ENCODE data around the gene SPEM3. TPM values are rescaled to one million over a fixed set of nuclear protein-coding genes. Genes with fewer than 3 reads are reported as not detected.
"Not testable (repeated sequence)": the region's sequence is repeated elsewhere in the genome, so short reads cannot be mapped to it uniquely, and the experiment has no call there.

SPEM3 gene
- polyA plus RNA-seq, 4 donors: not detected

GRCh38 chr17:7480089-7480384 lies 51.4 kb downstream of the SPEM3 start:
- Histone ChIP-seq H3K9me3 (ENCODE audit: control insufficient read depth in 2 of 2, insufficient read depth in 1 of 2, low read depth in 1 of 2, low read length in 1 of 2) (no peaks in the 10 kb centered on the region), H3K36me3 (ENCODE audit: control insufficient read depth in 3 of 3, insufficient read depth in 2 of 3, low read depth in 1 of 3, low read length in 3 of 3) (peaks cover 0 to 26% (median 0%) of the 10 kb centered on the region in 3 donors), H3K27me3 (ENCODE audit: control insufficient read depth in 3 of 3, insufficient read depth in 3 of 3, low read length in 3 of 3) (no peaks in the 10 kb centered on the region), H3K4me3 (ENCODE audit: low read depth in 1 of 3, low read length in 3 of 3) (peak overlapping the region; percentile 49 to 97 (median 97)), H3K27ac (ENCODE audit: low read depth in 1 of 3, low read length in 2 of 3) (peak overlapping the region; percentile 42 to 97 (median 91)), H3K4me1 (ENCODE audit: control insufficient read depth in 3 of 3, insufficient read depth in 2 of 3, low read depth in 1 of 3, low read length in 2 of 3) (peaks cover 0 to 68% (median 4%) of the 10 kb centered on the region in 3 donors)
- no peak for FAIRE-seq
- WGBS, 3 donors: 3 to 9% (median 6%) methylated on average over 8 of the region's 8 CpGs
- no peak for DNase-seq

DNA sequence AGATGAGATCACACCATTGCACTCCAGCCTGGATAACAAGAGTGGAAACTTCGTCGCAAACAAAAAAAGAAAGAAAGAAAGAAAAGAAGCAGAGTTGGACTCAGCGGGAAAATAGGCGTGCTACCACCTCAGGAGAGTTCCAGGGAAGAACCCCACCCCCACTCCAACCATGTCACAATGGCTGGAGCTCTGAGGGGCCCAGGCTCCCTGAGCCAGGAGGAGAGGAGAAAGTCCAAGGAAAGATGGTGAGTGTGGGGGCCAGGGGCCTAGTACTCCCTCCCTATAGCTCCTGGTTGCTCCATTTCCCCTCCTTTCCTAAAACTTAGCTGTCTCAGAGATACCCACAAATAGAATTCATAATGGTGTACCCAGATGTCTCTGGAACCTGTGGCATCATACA lies 52.6 kb downstream of the SPEM3 start, which contains the start of gene SLC35G6:
Gene SLC35G6, plus strand, starts transcription at position 172 of the 400 bp plus-strand sequence. Its CDS starts 71 bp downstream, at position 243.
- not testable (repeated sequence) for H3K4me3 ChIP-seq (ENCODE audit: low read depth in 1 of 3, low read length in 3 of 3); FAIRE-seq
- WGBS, 3 donors: 91 to 98% (median 93%) methylated on average over 4 of the region's 4 CpGs

GRCh38 chr17:7481842-7482741 lies 53.4 kb downstream of the SPEM3 start:
- H3K27me3 ChIP-seq (ENCODE audit: control insufficient read depth in 3 of 3, insufficient read depth in 3 of 3, low read length in 3 of 3); FAIRE-seq; H3K9me3 ChIP-seq (ENCODE audit: control insufficient read depth in 2 of 2, insufficient read depth in 1 of 2, low read depth in 1 of 2, low read length in 1 of 2); H3K4me3 ChIP-seq (ENCODE audit: low read depth in 1 of 3, low read length in 3 of 3); DNase-seq: not testable (repeated sequence)
- 86 to 88% (median 87%) methylated on average over 30 to 31 of the region's 31 CpGs for WGBS, 3 donors
- peaks cover 0 to 59% (median 4%) of the 10 kb centered on the region in 3 donors for H3K4me1 ChIP-seq (ENCODE audit: control insufficient read depth in 3 of 3, insufficient read depth in 2 of 3, low read depth in 1 of 3, low read length in 2 of 3)
- peaks cover 0 to 15% (median 0%) of the 10 kb centered on the region in 3 donors for H3K36me3 ChIP-seq (ENCODE audit: control insufficient read depth in 3 of 3, insufficient read depth in 2 of 3, low read depth in 1 of 3, low read length in 3 of 3)
- peak overlapping the region in 2 of 3 donors; percentile 99 to 100 for H3K27ac ChIP-seq (ENCODE audit: low read depth in 1 of 3, low read length in 2 of 3)

More for the DNA sequence above, 52.6 kb downstream of the SPEM3 start, which contains the start of gene SLC35G6:
- H3K4me1 ChIP-seq (ENCODE audit: control insufficient read depth in 3 of 3, insufficient read depth in 2 of 3, low read depth in 1 of 3, low read length in 2 of 3): peaks cover 0 to 62% (median 4%) of the 10 kb centered on the region in 3 donors
- H3K27me3 ChIP-seq (ENCODE audit: control insufficient read depth in 3 of 3, insufficient read depth in 3 of 3, low read length in 3 of 3); H3K9me3 ChIP-seq (ENCODE audit: control insufficient read depth in 2 of 2, insufficient read depth in 1 of 2, low read depth in 1 of 2, low read length in 1 of 2): not testable (repeated sequence)
- H3K27ac ChIP-seq (ENCODE audit: low read depth in 1 of 3, low read length in 2 of 3): peak within 1 kb of the TSS in 2 of 3 donors; percentile 91 to 97
- peak in 1 of 2 donors; percentile 80 for DNase-seq
- H3K36me3 ChIP-seq (ENCODE audit: control insufficient read depth in 3 of 3, insufficient read depth in 2 of 3, low read depth in 1 of 3, low read length in 3 of 3): peaks cover 0 to 20% (median 0%) of the 10 kb centered on the region in 3 donors

Other genes with a start within 250 kb of the SPEM3 start
- 1 to 10 TPM; 1.9 to 2.9 (median 2.7) TPM for gene ASGR1, start 249.5 kb upstream of the SPEM3 start, polyA plus RNA-seq
- gene DLG4, start 209.0 kb upstream of the SPEM3 start, polyA plus RNA-seq: 1 to 10 TPM in 3 of 4 donors, under 1 TPM in 1; 0.67 to 9.2 (median 4.2) TPM
- 1,000 to 10,000 TPM in 2 of 4 donors, 100 to 1,000 TPM in 2; 424 to 2,630 (median 1,444) TPM for gene ACADVL, start 208.9 kb upstream of the SPEM3 start, polyA plus RNA-seq
- gene DVL2, start 194.3 kb upstream of the SPEM3 start, polyA plus RNA-seq: 10 to 100 TPM in 3 of 4 donors, 1 to 10 TPM in 1; 8.1 to 44.4 (median 16.0) TPM
- gene PHF23, start 189.4 kb upstream of the SPEM3 start, polyA plus RNA-seq: 10 to 100 TPM; 26.4 to 44.3 (median 36.0) TPM
- gene GABARAP, start 186.4 kb upstream of the SPEM3 start, polyA plus RNA-seq: 1,000 to 10,000 TPM in 1 of 4 donors, 100 to 1,000 TPM in 3; 541 to 1,100 (median 797) TPM
- gene CTDNEP1, start 177.1 kb upstream of the SPEM3 start, polyA plus RNA-seq: 100 to 1,000 TPM in 2 of 4 donors, 10 to 100 TPM in 2; 70.0 to 132 (median 89.3) TPM
- 10 to 100 TPM; 31.3 to 84.6 (median 45.4) TPM for gene ELP5, start 176.6 kb upstream of the SPEM3 start, polyA plus RNA-seq
- gene CLDN7, start 166.4 kb upstream of the SPEM3 start, polyA plus RNA-seq: 100 to 1,000 TPM; 309 to 561 (median 332) TPM
- gene SLC2A4, start 147.1 kb upstream of the SPEM3 start, polyA plus RNA-seq: 1 to 10 TPM in 2 of 4 donors, under 1 TPM in 2; 0.31 to 5.0 (median 1.2) TPM
- 10 to 100 TPM in 2 of 4 donors, 1 to 10 TPM in 2; 4.0 to 49.6 (median 11.1) TPM for gene YBX2, start 134.2 kb upstream of the SPEM3 start, polyA plus RNA-seq
- 100 to 1,000 TPM; 238 to 606 (median 340) TPM for gene EIF5A, start 121.2 kb upstream of the SPEM3 start, polyA plus RNA-seq
- gene GPS2, start 113.5 kb upstream of the SPEM3 start, polyA plus RNA-seq: 100 to 1,000 TPM in 2 of 4 donors, 10 to 100 TPM in 2; 48.3 to 152 (median 86.3) TPM
- 10 to 100 TPM; 14.3 to 36.9 (median 22.7) TPM for gene NEURL4, start 99.5 kb upstream of the SPEM3 start, polyA plus RNA-seq
- 10 to 100 TPM in 1 of 4 donors, 1 to 10 TPM in 3; 3.8 to 43.5 (median 8.5) TPM for gene ACAP1, start 92.3 kb upstream of the SPEM3 start, polyA plus RNA-seq
- 1 to 10 TPM; 6.0 to 8.6 (median 7.9) TPM for gene KCTD11, start 76.7 kb upstream of the SPEM3 start, polyA plus RNA-seq
- not detected for gene TMEM95, start 73.7 kb upstream of the SPEM3 start, polyA plus RNA-seq
- gene TNK1, start 47.8 kb upstream of the SPEM3 start, polyA plus RNA-seq: 10 to 100 TPM in 2 of 4 donors, 1 to 10 TPM in 2; 8.8 to 16.3 (median 10.7) TPM
- gene PLSCR3, start 34.3 kb upstream of the SPEM3 start, polyA plus RNA-seq: 10 to 100 TPM in 3 of 4 donors, 1 to 10 TPM in 1; 6.3 to 18.0 (median 13.6) TPM
- gene TMEM256, start 24.8 kb upstream of the SPEM3 start, polyA plus RNA-seq: 100 to 1,000 TPM; 193 to 771 (median 385) TPM
- gene NLGN2, start 21.0 kb upstream of the SPEM3 start, polyA plus RNA-seq: 1 to 10 TPM in 2 of 4 donors, under 1 TPM in 2; 0.22 to 6.1 (median 2.6) TPM
- not detected for gene SPEM1, start 8.5 kb upstream of the SPEM3 start, polyA plus RNA-seq
- not detected for gene SPEM2, start 3.2 kb upstream of the SPEM3 start, polyA plus RNA-seq
- gene TMEM102, start 6.6 kb downstream of the SPEM3 start, polyA plus RNA-seq: 10 to 100 TPM in 2 of 4 donors, 1 to 10 TPM in 2; 9.3 to 14.9 (median 10.2) TPM
- gene FGF11, start 10.7 kb downstream of the SPEM3 start, polyA plus RNA-seq: under 1 TPM in 2 of 4 donors, not detected in 2; 0.61 to 0.86 TPM
- gene CHRNB1, start 16.2 kb downstream of the SPEM3 start, polyA plus RNA-seq: 10 to 100 TPM in 3 of 4 donors, 1 to 10 TPM in 1; 8.4 to 11.9 (median 10.4) TPM
- gene ZBTB4, start 50.8 kb downstream of the SPEM3 start, polyA plus RNA-seq: 10 to 100 TPM in 2 of 4 donors, 1 to 10 TPM in 2; 7.6 to 76.4 (median 12.4) TPM
- gene SLC35G6, start 52.6 kb downstream of the SPEM3 start, polyA plus RNA-seq: under 1 TPM in 1 of 4 donors, not detected in 3; 0.49 TPM
- 100 to 1,000 TPM in 1 of 4 donors, 10 to 100 TPM in 2, 1 to 10 TPM in 1; 10.0 to 104 (median 20.8) TPM for gene POLR2A, start 55.5 kb downstream of the SPEM3 start, polyA plus RNA-seq
- gene TNFSF12, start 120.2 kb downstream of the SPEM3 start, polyA plus RNA-seq: 10 to 100 TPM in 3 of 4 donors, 1 to 10 TPM in 1; 8.1 to 31.1 (median 22.1) TPM
- gene TNFSF13, start 129.9 kb downstream of the SPEM3 start, polyA plus RNA-seq: 100 to 1,000 TPM in 1 of 4 donors, 10 to 100 TPM in 3; 23.0 to 107 (median 28.5) TPM
- 10 to 100 TPM; 39.8 to 66.7 (median 53.3) TPM for gene SENP3, start 133.1 kb downstream of the SPEM3 start, polyA plus RNA-seq
- 100 to 1,000 TPM in 3 of 4 donors, 10 to 100 TPM in 1; 60.2 to 708 (median 171) TPM for gene CD68, start 150.8 kb downstream of the SPEM3 start, polyA plus RNA-seq
- 100 to 1,000 TPM in 2 of 4 donors, 10 to 100 TPM in 2; 69.7 to 126 (median 96.4) TPM for gene MPDU1, start 155.0 kb downstream of the SPEM3 start, polyA plus RNA-seq
- 1 to 10 TPM in 2 of 4 donors, not detected in 2; 1.2 to 1.3 TPM for gene SOX15, start 161.2 kb downstream of the SPEM3 start, polyA plus RNA-seq
- 10 to 100 TPM; 25.1 to 41.1 (median 30.9) TPM for gene FXR2, start 186.0 kb downstream of the SPEM3 start, polyA plus RNA-seq
- 1,000 to 10,000 TPM in 2 of 4 donors, 100 to 1,000 TPM in 2; 204 to 1,210 (median 689) TPM for gene SAT2, start 199.0 kb downstream of the SPEM3 start, polyA plus RNA-seq
- gene SHBG, start 201.3 kb downstream of the SPEM3 start, polyA plus RNA-seq: 10 to 100 TPM in 3 of 4 donors, 1 to 10 TPM in 1; 2.6 to 38.8 (median 20.6) TPM
- gene ATP1B2, start 222.1 kb downstream of the SPEM3 start, polyA plus RNA-seq: 1 to 10 TPM in 2 of 4 donors, not detected in 2; 1.1 to 1.9 TPM